GM21737 (cell line): ENCODE data around the gene LRRC3.

Experiments
- ATAC-seq: cut with Tn5 transposase; IDR thresholded peaks from one replicate; pipeline ENCODE4 v1.9.1; 2021; ENCODE audit warnings: mild to moderate bottlenecking, moderate library complexity; ENCODE audit not compliant: unreplicated experiment

Gene LRRC3

GRCh38 chr21:44423941-44424607 is 31.2 kb upstream of the LRRC3 start:
- ATAC-seq = no peak

GRCh38 chr21:44424608-44425306 is 30.6 kb upstream of the LRRC3 start:
- ATAC-seq = no peak

GRCh38 chr21:44425307-44425894 is 29.9 kb upstream of the LRRC3 start:
- no peak for ATAC-seq

- no peak for ATAC-seq
These were observed 29.2 kb upstream of the LRRC3 start for GRCh38 chr21:44425895-44426662.

- no peak for ATAC-seq
These were observed 28.6 kb upstream of the LRRC3 start for GRCh38 chr21:44426663-44427191.

GRCh38 chr21:44427241-44428120 is 27.8 kb upstream of the LRRC3 start:
- ATAC-seq = no peak

- ATAC-seq = no peak
These were observed 26.9 kb upstream of the LRRC3 start for GRCh38 chr21:44428281-44428960.

- ATAC-seq = no peak
These were observed 25.4 kb upstream of the LRRC3 start for GRCh38 chr21:44429894-44430293.

- no peak for ATAC-seq
These were observed 24.0 kb upstream of the LRRC3 start for GRCh38 chr21:44431300-44431699.

- ATAC-seq = no peak
These were observed 22.2 kb upstream of the LRRC3 start for GRCh38 chr21:44432841-44433790.

GRCh38 chr21:44433791-44434567 is 21.3 kb upstream of the LRRC3 start:
- ATAC-seq = no peak

- ATAC-seq = no peak
These were observed 20.8 kb upstream of the LRRC3 start for GRCh38 chr21:44434568-44434925.

GRCh38 chr21:44434936-44435635 is 20.2 kb upstream of the LRRC3 start:
- ATAC-seq = no peak

- ATAC-seq = no peak
These were observed 19.1 kb upstream of the LRRC3 start for GRCh38 chr21:44436111-44436611.

GRCh38 chr21:44436958-44437357 is 18.4 kb upstream of the LRRC3 start:
- no peak for ATAC-seq

- ATAC-seq = no peak
These were observed 18.0 kb upstream of the LRRC3 start for GRCh38 chr21:44437371-44437695.

GRCh38 chr21:44437696-44438431 is 17.4 kb upstream of the LRRC3 start:
- ATAC-seq = no peak
